ENCODE data around the gene CHRM2. TPM values are rescaled to one million over a fixed set of nuclear protein-coding genes. Genes with fewer than 3 reads are reported as not detected.

The CHRM2 gene
- total RNA-seq, 2 experiments from 2014 or later, result not detected

GRCh38 chr7:137032436-137032835 is 164.0 kb downstream of the CHRM2 start:
- intact Hi-C loops (cut with micrococcal nuclease; ENCODE audit: unreplicated experiment), result no loop called here
- Histone ChIP-seq H3K9me2 (ENCODE audit: insufficient read depth, low read length) (no peaks in the 10 kb centered on the region), H3K79me2 (ENCODE audit: insufficient read depth, low read depth, low read length) (no peaks in the 10 kb centered on the region), H3K9me3 (ENCODE audit: low read length) (no peaks in the 10 kb centered on the region), H3K4me3 (ENCODE audit: low read depth, low read length, poor library complexity, severe bottlenecking) (no peak overlapping the region), H3K4me1 (ENCODE audit: insufficient read depth, low read length, poor library complexity, severe bottlenecking) (no peaks in the 10 kb centered on the region), H4K20me1 (ENCODE audit: insufficient read depth, low read length) (no peaks in the 10 kb centered on the region), H3K36me3 (ENCODE audit: insufficient read depth, low read length) (no peaks in the 10 kb centered on the region), H3K4me2 (ENCODE audit: low read length) (no peak overlapping the region), H2AFZ (ENCODE audit: low read length) (no peak overlapping the region), H3K27ac (ENCODE audit: low read depth, low read length, poor library complexity, severe bottlenecking) (no peak overlapping the region)
- TF ChIP-seq EZH2phosphoT487 (IDR thresholded peaks at IDR 0.05; ENCODE audit: borderline replicate concordance, low read depth, low read length) (no peak), CTCF (conservative IDR thresholded peaks at IDR 0.05; ENCODE audit: low read length) (no peak)
- POLR2A ChIA-PET, result no interaction called here
- BruUV-seq (replicated peaks), result no TSS peak
- CTCF ChIA-PET (ENCODE audit: unreplicated experiment), result no interaction called here
- no peak for DNase-seq (ENCODE audit: low spot score)

- no peak for DNase-seq (ENCODE audit: low spot score)
- Histone ChIP-seq H3K27ac (ENCODE audit: low read depth, low read length, poor library complexity, severe bottlenecking) (no peak overlapping the region), H4K20me1 (ENCODE audit: insufficient read depth, low read length) (no peaks in the 10 kb centered on the region), H3K79me2 (ENCODE audit: insufficient read depth, low read depth, low read length) (no peaks in the 10 kb centered on the region), H3K4me1 (ENCODE audit: insufficient read depth, low read length, poor library complexity, severe bottlenecking) (no peaks in the 10 kb centered on the region), H3K9me2 (ENCODE audit: insufficient read depth, low read length) (no peaks in the 10 kb centered on the region), H3K9me3 (ENCODE audit: low read length) (no peaks in the 10 kb centered on the region), H3K4me2 (ENCODE audit: low read length) (no peak overlapping the region), H3K4me3 (ENCODE audit: low read depth, low read length, poor library complexity, severe bottlenecking) (no peak overlapping the region), H3K36me3 (ENCODE audit: insufficient read depth, low read length) (no peaks in the 10 kb centered on the region), H2AFZ (ENCODE audit: low read length) (no peak overlapping the region)
- ChIA-PET POLR2A (no interaction called here), CTCF (ENCODE audit: unreplicated experiment) (no interaction called here)
- TF ChIP-seq EZH2phosphoT487 (IDR thresholded peaks at IDR 0.05; ENCODE audit: borderline replicate concordance, low read depth, low read length) (no peak), CTCF (conservative IDR thresholded peaks at IDR 0.05; ENCODE audit: low read length) (no peak)
- no TSS peak for BruUV-seq (replicated peaks)
- intact Hi-C loops (cut with micrococcal nuclease; ENCODE audit: unreplicated experiment), result no loop called here
Observed at GRCh38 chr7:137036768-137037167, 168.3 kb downstream of the CHRM2 start.

GRCh38 chr7:137038706-137039105 is 170.3 kb downstream of the CHRM2 start:
- H3K9me3 ChIP-seq (ENCODE audit: low read length), result no peaks in the 10 kb centered on the region
- H3K27ac ChIP-seq (ENCODE audit: low read depth, low read length, poor library complexity, severe bottlenecking), result no peak overlapping the region
- intact Hi-C loops (cut with micrococcal nuclease; ENCODE audit: unreplicated experiment), result no loop called here
- no peak overlapping the region for H3K4me2 ChIP-seq (ENCODE audit: low read length)
- no peaks in the 10 kb centered on the region for H3K36me3 ChIP-seq (ENCODE audit: insufficient read depth, low read length)
- TF ChIP-seq EZH2phosphoT487 (IDR thresholded peaks at IDR 0.05; ENCODE audit: borderline replicate concordance, low read depth, low read length), result no peak
- no peak for TF ChIP-seq CTCF (conservative IDR thresholded peaks at IDR 0.05; ENCODE audit: low read length)
- H3K9me2 ChIP-seq (ENCODE audit: insufficient read depth, low read length), result no peaks in the 10 kb centered on the region
- H3K79me2 ChIP-seq (ENCODE audit: insufficient read depth, low read depth, low read length), result no peaks in the 10 kb centered on the region
- CTCF ChIA-PET (ENCODE audit: unreplicated experiment), result no interaction called here
- no peaks in the 10 kb centered on the region for H3K4me1 ChIP-seq (ENCODE audit: insufficient read depth, low read length, poor library complexity, severe bottlenecking)
- H4K20me1 ChIP-seq (ENCODE audit: insufficient read depth, low read length), result no peaks in the 10 kb centered on the region
- DNase-seq (ENCODE audit: low spot score), result no peak
- H3K4me3 ChIP-seq (ENCODE audit: low read depth, low read length, poor library complexity, severe bottlenecking), result no peak overlapping the region
- BruUV-seq (replicated peaks), result no TSS peak
- no peak overlapping the region for H2AFZ ChIP-seq (ENCODE audit: low read length)
- POLR2A ChIA-PET, result no interaction called here
